HepG2 (cell line): ENCODE data around the gene TTLL10. TPM values are rescaled to one million over a fixed set of nuclear protein-coding genes. Genes with fewer than 3 reads are reported as not detected.
A peak's percentile ranks its signal among the peaks of the same experiment; 100 is the strongest.

Experiments
- ARNTL ChIP-seq: sonication (generic); formaldehyde crosslinking; IDR thresholded peaks from 2 replicates; pipeline ENCODE4 v1.4.0; 2020; ENCODE audit warnings: mild to moderate bottlenecking, missing genetic modification reagents
- BRD4 ChIP-seq: sonication (generic); formaldehyde crosslinking; IDR thresholded peaks from 2 replicates; pipeline ENCODE4 v1.4.0; 2020; ENCODE audit warnings: missing genetic modification reagents
- DNMT1 ChIP-seq: sonication (generic); formaldehyde crosslinking; IDR thresholded peaks from 2 replicates; pipeline ENCODE4 v1.5.1; 2020; ENCODE audit warnings: mild to moderate bottlenecking, missing genetic modification reagents
- HDAC2 ChIP-seq: sonication (generic); formaldehyde crosslinking; IDR thresholded peaks from 2 replicates; pipeline ENCODE4 v1.4.0; 2020; ENCODE audit warnings: missing genetic modification reagents
- HNRNPK ChIP-seq: fragments of 200-400 bp; formaldehyde crosslinking; IDR thresholded peaks from 2 replicates; pipeline ENCODE4 v1.6.1; 2018; ENCODE audit warnings: low read length, low read depth, moderate library complexity, mild to moderate bottlenecking; ENCODE audit not compliant: poor library complexity, severe bottlenecking
- KMT2B ChIP-seq: IDR thresholded peaks from 2 replicates; pipeline ENCODE4 v1.6.1; 2016; ENCODE audit warnings: missing genetic modification reagents, missing compliant biosample characterization
- SNRNP70 ChIP-seq: fragments of 200-400 bp; formaldehyde crosslinking; IDR thresholded peaks from 2 replicates; pipeline ENCODE4 v1.6.1; 2017; ENCODE audit warnings: mild to moderate bottlenecking, low read depth, low read length, moderate library complexity
- SP2 ChIP-seq: sonication (generic); formaldehyde crosslinking; IDR thresholded peaks from 2 replicates; pipeline ENCODE4 v1.5.1; 2020; ENCODE audit warnings: mild to moderate bottlenecking, missing genetic modification reagents
- TGIF2 ChIP-seq: IDR thresholded peaks from 2 replicates; pipeline ENCODE4 v1.6.1; 2016; ENCODE audit warnings: control low read depth, missing compliant biosample characterization
- ZNF335 ChIP-seq: sonication (generic); formaldehyde crosslinking; IDR thresholded peaks from 2 replicates; pipeline ENCODE4 v1.4.0; 2020; ENCODE audit warnings: missing genetic modification reagents
- ZNF562 ChIP-seq: sonication (generic); formaldehyde crosslinking; IDR thresholded peaks from 2 replicates; pipeline ENCODE4 v1.8.0; 2022; ENCODE audit warnings: missing genetic modification reagents, borderline replicate concordance
- ZNF660 ChIP-seq: sonication (generic); formaldehyde crosslinking; IDR thresholded peaks from 2 replicates; pipeline ENCODE4 v1.5.1; 2020; ENCODE audit warnings: mild to moderate bottlenecking, low read depth, missing genetic modification reagents, borderline replicate concordance
- ZNF709 ChIP-seq: sonication (generic); formaldehyde crosslinking; IDR thresholded peaks from 2 replicates; pipeline ENCODE4 v1.5.0; 2020; ENCODE audit warnings: mild to moderate bottlenecking, missing genetic modification reagents
- ZNF788 ChIP-seq: sonication (generic); formaldehyde crosslinking; IDR thresholded peaks from 2 replicates; pipeline ENCODE4 v1.5.0; 2020; ENCODE audit warnings: mild to moderate bottlenecking, missing genetic modification reagents, borderline replicate concordance
- ZNF841 ChIP-seq: sonication (generic); formaldehyde crosslinking; IDR thresholded peaks from 2 replicates; pipeline ENCODE4 v1.8.1; 2023; ENCODE audit warnings: missing genetic modification reagents, borderline replicate concordance
- polyA plus RNA-seq, 8 experiments: library from polyadenylated mRNA; depleted of rRNA in 3 of 8; stranded (reverse) in 7 of 8; unstranded in 1 of 8; fragments of >200 nt; fragmentation: Illumina TruSeq in 4 of 8; extraction: Trizol in 4 of 8; gene quantifications; 2 replicates each; pipeline versions ENCODE4 v1.2.1 to v1.2.3, GENCODE V29; 2011 to 2016; ENCODE audit warnings: low read depth in 4 of 8, missing spikeins in 1 of 8, mixed read lengths in 1 of 8; ENCODE audit not compliant: insufficient read depth in 1 of 8
- total RNA-seq, 5 experiments: library from RNA; depleted of rRNA; stranded (reverse); fragments of >200 nt; fragmentation: Illumina TruSeq; extraction: Trizol; gene quantifications; 2 replicates each; pipeline ENCODE4 v1.2.3, GENCODE V29; 2016; ENCODE audit warnings: low read depth in 1 of 5
- TF ChIP-seq, protein P1 (sequence below): sonication (generic); formaldehyde crosslinking; conservative IDR thresholded peaks from 2 replicates; pipeline ENCODE4 v1.8.0; 2022; ENCODE audit warnings: mild to moderate bottlenecking, moderate library complexity, missing genetic modification reagents
- TF ChIP-seq, protein P2 (sequence below): sonication (generic); formaldehyde crosslinking; IDR thresholded peaks from 2 replicates; pipeline ENCODE4 v1.5.1; 2020; ENCODE audit warnings: missing genetic modification reagents, mild to moderate bottlenecking, borderline replicate concordance
- TF ChIP-seq, protein P3 (sequence below): sonication (generic); formaldehyde crosslinking; IDR thresholded peaks from 2 replicates; pipeline ENCODE4 v1.4.0; 2020; ENCODE audit warnings: missing genetic modification reagents

The TTLL10 gene
- total and polyA plus RNA-seq, 2 of the 13 experiments (the other 11 are each of a cell fraction or from before 2014, with no cell fraction given): not detected

DNA sequence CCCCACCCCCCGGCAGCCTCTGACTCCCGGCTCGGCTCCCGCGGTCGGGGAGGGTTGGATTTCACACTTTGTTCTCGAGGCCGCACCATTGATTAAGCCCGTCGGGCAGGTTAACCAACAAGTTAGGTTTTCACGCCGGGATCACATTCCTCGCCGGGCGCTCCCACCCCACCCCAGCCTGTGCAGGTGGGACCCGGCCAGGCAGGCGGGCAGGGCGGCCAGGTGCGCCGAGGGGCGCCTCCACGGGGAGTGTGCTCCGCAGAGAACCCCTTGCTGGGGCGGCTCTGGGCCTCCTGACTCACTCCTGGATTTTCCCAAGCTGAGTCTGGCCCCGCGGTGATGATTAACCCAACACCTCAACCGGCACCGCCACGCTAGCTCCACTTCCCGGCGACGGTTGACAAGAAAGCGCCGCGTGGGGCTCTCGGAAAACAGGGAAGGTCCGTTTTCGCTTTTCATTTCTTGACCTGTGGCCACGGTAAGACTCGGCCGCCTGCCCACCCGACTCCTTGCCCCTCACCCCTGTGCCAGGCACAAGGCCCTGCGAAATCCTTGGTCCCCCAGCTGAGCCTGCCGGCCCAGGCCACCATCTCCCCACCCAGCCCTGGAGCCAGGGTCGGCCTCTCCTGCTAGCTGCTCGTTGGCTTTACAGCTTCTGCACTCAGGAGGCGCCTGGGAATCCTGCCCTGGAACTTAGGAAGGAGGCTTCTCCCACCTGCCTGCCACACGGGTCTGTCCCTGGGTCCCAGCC, 8.8 kb upstream of the TTLL10 start (continued):
- TF ChIP-seq, protein P1, sequence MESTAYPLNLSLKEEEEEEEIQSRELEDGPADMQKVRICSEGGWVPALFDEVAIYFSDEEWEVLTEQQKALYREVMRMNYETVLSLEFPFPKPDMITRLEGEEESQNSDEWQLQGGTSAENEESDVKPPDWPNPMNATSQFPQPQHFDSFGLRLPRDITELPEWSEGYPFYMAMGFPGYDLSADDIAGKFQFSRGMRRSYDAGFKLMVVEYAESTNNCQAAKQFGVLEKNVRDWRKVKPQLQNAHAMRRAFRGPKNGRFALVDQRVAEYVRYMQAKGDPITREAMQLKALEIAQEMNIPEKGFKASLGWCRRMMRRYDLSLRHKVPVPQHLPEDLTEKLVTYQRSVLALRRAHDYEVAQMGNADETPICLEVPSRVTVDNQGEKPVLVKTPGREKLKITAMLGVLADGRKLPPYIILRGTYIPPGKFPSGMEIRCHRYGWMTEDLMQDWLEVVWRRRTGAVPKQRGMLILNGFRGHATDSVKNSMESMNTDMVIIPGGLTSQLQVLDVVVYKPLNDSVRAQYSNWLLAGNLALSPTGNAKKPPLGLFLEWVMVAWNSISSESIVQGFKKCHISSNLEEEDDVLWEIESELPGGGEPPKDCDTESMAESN: 0 out of 2 replicates have a peak, but pooled peaks have one; percentile 40
- 0 out of 2 replicates have a peak, but pooled peaks have one; percentile 48 for TF ChIP-seq TGIF2 (CRISPR knock-in tag)
- TF ChIP-seq ZNF841: no peak
- peak; percentile 37; the same call in 1 of the 2 replicates for TF ChIP-seq ZNF788 (CRISPR knock-in tag)
- 0 out of 2 replicates have a peak, but pooled peaks have one; percentile 14 for TF ChIP-seq KMT2B (CRISPR knock-in tag)
- no peak for TF ChIP-seq ARNTL
- TF ChIP-seq ZNF709 (CRISPR knock-in tag): no peak
- TF ChIP-seq SNRNP70: no peak
- TF ChIP-seq SP2 (CRISPR knock-in tag): no peak; the same call in 1 of the 2 replicates
- no peak for TF ChIP-seq ZNF335 (CRISPR knock-in tag)
- TF ChIP-seq ZNF660 (CRISPR knock-in tag): no peak
- no peak for TF ChIP-seq HNRNPK
- no peak for TF ChIP-seq HDAC2 (CRISPR knock-in tag)
- no peak for TF ChIP-seq BRD4 (CRISPR knock-in tag)
- TF ChIP-seq DNMT1 (CRISPR knock-in tag): no peak
- TF ChIP-seq, protein P2, sequence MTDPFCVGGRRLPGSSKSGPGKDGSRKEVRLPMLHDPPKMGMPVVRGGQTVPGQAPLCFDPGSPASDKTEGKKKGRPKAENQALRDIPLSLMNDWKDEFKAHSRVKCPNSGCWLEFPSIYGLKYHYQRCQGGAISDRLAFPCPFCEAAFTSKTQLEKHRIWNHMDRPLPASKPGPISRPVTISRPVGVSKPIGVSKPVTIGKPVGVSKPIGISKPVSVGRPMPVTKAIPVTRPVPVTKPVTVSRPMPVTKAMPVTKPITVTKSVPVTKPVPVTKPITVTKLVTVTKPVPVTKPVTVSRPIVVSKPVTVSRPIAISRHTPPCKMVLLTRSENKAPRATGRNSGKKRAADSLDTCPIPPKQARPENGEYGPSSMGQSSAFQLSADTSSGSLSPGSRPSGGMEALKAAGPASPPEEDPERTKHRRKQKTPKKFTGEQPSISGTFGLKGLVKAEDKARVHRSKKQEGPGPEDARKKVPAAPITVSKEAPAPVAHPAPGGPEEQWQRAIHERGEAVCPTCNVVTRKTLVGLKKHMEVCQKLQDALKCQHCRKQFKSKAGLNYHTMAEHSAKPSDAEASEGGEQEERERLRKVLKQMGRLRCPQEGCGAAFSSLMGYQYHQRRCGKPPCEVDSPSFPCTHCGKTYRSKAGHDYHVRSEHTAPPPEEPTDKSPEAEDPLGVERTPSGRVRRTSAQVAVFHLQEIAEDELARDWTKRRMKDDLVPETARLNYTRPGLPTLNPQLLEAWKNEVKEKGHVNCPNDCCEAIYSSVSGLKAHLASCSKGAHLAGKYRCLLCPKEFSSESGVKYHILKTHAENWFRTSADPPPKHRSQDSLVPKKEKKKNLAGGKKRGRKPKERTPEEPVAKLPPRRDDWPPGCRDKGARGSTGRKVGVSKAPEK: no peak
- no peak for TF ChIP-seq ZNF562 (CRISPR knock-in tag)
- TF ChIP-seq, protein P3, sequence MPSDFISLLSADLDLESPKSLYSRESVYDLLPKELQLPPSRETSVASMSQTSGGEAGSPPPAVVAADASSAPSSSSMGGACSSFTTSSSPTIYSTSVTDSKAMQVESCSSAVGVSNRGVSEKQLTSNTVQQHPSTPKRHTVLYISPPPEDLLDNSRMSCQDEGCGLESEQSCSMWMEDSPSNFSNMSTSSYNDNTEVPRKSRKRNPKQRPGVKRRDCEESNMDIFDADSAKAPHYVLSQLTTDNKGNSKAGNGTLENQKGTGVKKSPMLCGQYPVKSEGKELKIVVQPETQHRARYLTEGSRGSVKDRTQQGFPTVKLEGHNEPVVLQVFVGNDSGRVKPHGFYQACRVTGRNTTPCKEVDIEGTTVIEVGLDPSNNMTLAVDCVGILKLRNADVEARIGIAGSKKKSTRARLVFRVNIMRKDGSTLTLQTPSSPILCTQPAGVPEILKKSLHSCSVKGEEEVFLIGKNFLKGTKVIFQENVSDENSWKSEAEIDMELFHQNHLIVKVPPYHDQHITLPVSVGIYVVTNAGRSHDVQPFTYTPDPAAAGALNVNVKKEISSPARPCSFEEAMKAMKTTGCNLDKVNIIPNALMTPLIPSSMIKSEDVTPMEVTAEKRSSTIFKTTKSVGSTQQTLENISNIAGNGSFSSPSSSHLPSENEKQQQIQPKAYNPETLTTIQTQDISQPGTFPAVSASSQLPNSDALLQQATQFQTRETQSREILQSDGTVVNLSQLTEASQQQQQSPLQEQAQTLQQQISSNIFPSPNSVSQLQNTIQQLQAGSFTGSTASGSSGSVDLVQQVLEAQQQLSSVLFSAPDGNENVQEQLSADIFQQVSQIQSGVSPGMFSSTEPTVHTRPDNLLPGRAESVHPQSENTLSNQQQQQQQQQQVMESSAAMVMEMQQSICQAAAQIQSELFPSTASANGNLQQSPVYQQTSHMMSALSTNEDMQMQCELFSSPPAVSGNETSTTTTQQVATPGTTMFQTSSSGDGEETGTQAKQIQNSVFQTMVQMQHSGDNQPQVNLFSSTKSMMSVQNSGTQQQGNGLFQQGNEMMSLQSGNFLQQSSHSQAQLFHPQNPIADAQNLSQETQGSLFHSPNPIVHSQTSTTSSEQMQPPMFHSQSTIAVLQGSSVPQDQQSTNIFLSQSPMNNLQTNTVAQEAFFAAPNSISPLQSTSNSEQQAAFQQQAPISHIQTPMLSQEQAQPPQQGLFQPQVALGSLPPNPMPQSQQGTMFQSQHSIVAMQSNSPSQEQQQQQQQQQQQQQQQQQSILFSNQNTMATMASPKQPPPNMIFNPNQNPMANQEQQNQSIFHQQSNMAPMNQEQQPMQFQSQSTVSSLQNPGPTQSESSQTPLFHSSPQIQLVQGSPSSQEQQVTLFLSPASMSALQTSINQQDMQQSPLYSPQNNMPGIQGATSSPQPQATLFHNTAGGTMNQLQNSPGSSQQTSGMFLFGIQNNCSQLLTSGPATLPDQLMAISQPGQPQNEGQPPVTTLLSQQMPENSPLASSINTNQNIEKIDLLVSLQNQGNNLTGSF: no peak; the same call in 1 of the 2 replicates
